Left kidney (tissue), 2 donors: ENCODE measurements around the gene SERPING1. TPM values are rescaled to one million over a fixed set of nuclear protein-coding genes. Genes with fewer than 3 reads are reported as not detected.

ENCODE experiments used
- DNase-seq: peaks from one replicate; pipeline ENCODE4 v3.0.0-alpha.2; 2013
- polyA plus RNA-seq: library from polyadenylated mRNA; unstranded; fragments of 120-200 nt; gene quantifications from one replicate; pipeline ENCODE4 v1.2.1, GENCODE V29; 2013; ENCODE audit not compliant: insufficient read length

SERPING1 gene
- polyA plus RNA-seq, 1 donor = 137 TPM

GRCh38 chr11:57635246-57635645 is 37.8 kb downstream of the SERPING1 start:
- DNase-seq = no peak

GRCh38 chr11:57637626-57638004 is 40.1 kb downstream of the SERPING1 start:
- no peak for DNase-seq

GRCh38 chr11:57638005-57638781 is 40.7 kb downstream of the SERPING1 start:
- DNase-seq = peak; percentile 94

GRCh38 chr11:57638811-57639320 is 41.4 kb downstream of the SERPING1 start:
- DNase-seq = no peak

- DNase-seq = peak; percentile 96
These were observed 42.0 kb downstream of the SERPING1 start for GRCh38 chr11:57639321-57640067.

- DNase-seq = no peak
These were observed 42.7 kb downstream of the SERPING1 start for GRCh38 chr11:57640068-57640800.

- DNase-seq = no peak
These were observed 43.7 kb downstream of the SERPING1 start for GRCh38 chr11:57641011-57641807.

- DNase-seq = no peak
These were observed 46.3 kb downstream of the SERPING1 start for GRCh38 chr11:57643802-57644201.

- no peak for DNase-seq
These were observed 47.5 kb downstream of the SERPING1 start for GRCh38 chr11:57644748-57645688.

- DNase-seq = no peak
These were observed 48.2 kb downstream of the SERPING1 start for GRCh38 chr11:57645689-57646085.

- DNase-seq = no peak
These were observed 48.8 kb downstream of the SERPING1 start for GRCh38 chr11:57646194-57646798.

- no peak for DNase-seq
These were observed 49.4 kb downstream of the SERPING1 start for GRCh38 chr11:57646799-57647303.

- no peak for DNase-seq
These were observed 49.9 kb downstream of the SERPING1 start for GRCh38 chr11:57647372-57647771.

- no peak for DNase-seq
These were observed 50.7 kb downstream of the SERPING1 start for GRCh38 chr11:57647960-57648800.

- DNase-seq = no peak
These were observed 51.6 kb downstream of the SERPING1 start for GRCh38 chr11:57648801-57649735.

- DNase-seq = no peak
These were observed 52.6 kb downstream of the SERPING1 start, which contains the start of gene YPEL4 for GRCh38 chr11:57649826-57650738. YPEL4 (minus strand) TSS chr11:57649912; CDS start chr11:57647107, 2,805 bp downstream.

GRCh38 chr11:57650739-57651090 is 53.2 kb downstream of the SERPING1 start:
- DNase-seq = no peak
